Thoracic aorta (tissue), 2 donors: ENCODE measurements around the gene ADCY4. TPM values are rescaled to one million over a fixed set of nuclear protein-coding genes. Genes with fewer than 3 reads are reported as not detected.
"Not testable (repeated sequence)": the region's sequence is repeated elsewhere in the genome, so short reads cannot be mapped to it uniquely, and the experiment has no call there.

Experiments used
- ATAC-seq: fragments of 150-250 bp; one replicate; pipeline ENCODE4 v1.8.0; 2017; ENCODE audit warnings: low read depth; ENCODE audit not compliant: insufficient number of reproducible peaks, low FRiP score
- DNase-seq: peaks from one replicate; pipeline ENCODE4 v3.0.0-alpha.2; 2020; ENCODE audit warnings: low spot score
- H3K27ac ChIP-seq, 2 donors: fragments of 200-600 bp; sonication (generic); 1 replicate in 1 of 2; 2 replicates in 1 of 2; pipeline ENCODE4 v1.5.1; 2016; ENCODE audit warnings: mild to moderate bottlenecking in 2 of 2, moderate library complexity in 2 of 2
- H3K27me3 ChIP-seq: fragments of 200-600 bp; sonication (generic); replicated peaks from 2 replicates; pipeline ENCODE4 v1.6.0; 2016; ENCODE audit warnings: mild to moderate bottlenecking; ENCODE audit not compliant: insufficient read depth
- H3K36me3 ChIP-seq: fragments of 200-600 bp; sonication (generic); one replicate; pipeline ENCODE4 v1.5.1; 2016
- H3K4me1 ChIP-seq, 2 donors: fragments of 200-600 bp; sonication (generic); 1 replicate in 1 of 2; 2 replicates in 1 of 2; pipeline versions ENCODE4 v1.5.1 to v1.6.0; 2016; ENCODE audit warnings: low read depth in 2 of 2, mild to moderate bottlenecking in 1 of 2; ENCODE audit not compliant: control insufficient read depth in 1 of 2
- H3K4me3 ChIP-seq: fragments of 200-600 bp; sonication (generic); 2 replicates; pipeline ENCODE4 v1.5.1; 2016; ENCODE audit warnings: mild to moderate bottlenecking
- H3K9me3 ChIP-seq: fragments of 200-600 bp; sonication (generic); 2 replicates; pipeline ENCODE4 v1.5.1; 2016
- CTCF ChIP-seq: fragments of 200-600 bp; sonication (generic); IDR thresholded peaks from one replicate; pipeline ENCODE4 v1.5.1; 2019; ENCODE audit warnings: antibody characterized with exemption
- total RNA-seq, 2 donors: library from RNA; depleted of rRNA; stranded (reverse); fragments of >200 nt; gene quantifications; one replicate each; pipeline versions ENCODE4 v1.1.0 to v1.2.3, GENCODE V29; 2016

The ADCY4 gene
- total RNA-seq, 2 donors from 2014 or later, result 25.5 to 28.7 TPM

- H3K36me3 ChIP-seq, result peaks cover 19% of the 10 kb centered on the region
- no peak for TF ChIP-seq CTCF
- no peak overlapping the region for H3K4me3 ChIP-seq
- no peaks in the 10 kb centered on the region for H3K27me3 ChIP-seq
- no peak overlapping the region for H3K27ac ChIP-seq
- no peaks in the 10 kb centered on the region for H3K9me3 ChIP-seq
- ATAC-seq, result no peak
- H3K4me1 ChIP-seq, result peaks cover 0 to 17% of the 10 kb centered on the region in 2 donors
- DNase-seq, result no peak
Observed at GRCh38 chr14:24372701-24373416, 38.0 kb upstream of the ADCY4 start.

DNA sequence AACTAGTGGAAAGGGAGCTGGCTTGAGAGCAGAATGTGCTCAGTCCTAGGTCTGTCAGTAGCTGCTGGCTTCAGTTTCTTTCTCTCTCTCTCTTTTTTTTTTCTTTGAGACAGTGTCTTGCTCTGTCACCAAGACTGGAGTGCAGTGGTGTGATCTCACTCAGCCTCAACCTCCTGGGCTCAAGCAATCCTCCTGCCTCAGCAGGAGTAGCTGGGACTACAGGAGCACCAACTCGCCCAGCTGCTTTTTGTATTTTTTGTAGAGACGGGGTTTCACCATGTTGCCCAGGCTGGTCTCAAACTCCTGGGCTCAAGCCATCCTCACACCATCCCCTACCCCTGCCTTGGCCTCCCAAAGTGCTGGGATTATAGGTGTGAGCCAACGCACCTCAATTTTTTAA lies 36.7 kb upstream of the ADCY4 start:
- H3K4me3 ChIP-seq, H3K27ac ChIP-seq, H3K27me3 ChIP-seq, H3K9me3 ChIP-seq, ATAC-seq, DNase-seq: not testable (repeated sequence)
- peaks cover 16% of the 10 kb centered on the region for H3K36me3 ChIP-seq
- H3K4me1 ChIP-seq, result peaks cover 0 to 22% of the 10 kb centered on the region in 2 donors

DNA sequence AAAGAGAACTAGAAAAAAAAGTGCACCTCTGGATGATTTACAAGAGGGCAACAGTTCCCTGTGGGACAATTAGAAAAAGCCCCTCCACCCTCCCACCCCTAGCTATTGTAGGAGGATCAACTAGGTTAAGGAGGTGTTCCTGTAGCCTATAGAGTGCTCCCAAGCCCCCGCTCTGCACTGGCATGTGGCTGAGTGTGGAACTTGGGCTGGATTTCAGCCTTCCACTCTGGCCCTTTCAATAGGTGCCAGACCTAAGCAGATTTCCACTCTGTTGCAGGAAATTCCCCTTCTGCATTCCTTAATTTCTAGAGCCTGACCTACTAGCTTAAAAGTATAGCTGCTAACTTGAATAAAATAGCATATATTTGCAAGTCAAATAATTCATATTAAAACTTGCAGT lies 35.9 kb upstream of the ADCY4 start:
- peaks cover 8% of the 10 kb centered on the region for H3K36me3 ChIP-seq
- H3K9me3 ChIP-seq, result no peaks in the 10 kb centered on the region
- H3K27ac ChIP-seq, result peak overlapping the region in 1 of 2 donors; percentile 5
- peaks cover 5 to 29% of the 10 kb centered on the region in 2 donors for H3K4me1 ChIP-seq
- DNase-seq (no peak), ATAC-seq (no peak)
- H3K27me3 ChIP-seq, result no peaks in the 10 kb centered on the region
- no peak overlapping the region for H3K4me3 ChIP-seq
- TF ChIP-seq CTCF, result no peak

GRCh38 chr14:24369907-24370687 lies 35.2 kb upstream of the ADCY4 start:
- no peak for DNase-seq

DNA sequence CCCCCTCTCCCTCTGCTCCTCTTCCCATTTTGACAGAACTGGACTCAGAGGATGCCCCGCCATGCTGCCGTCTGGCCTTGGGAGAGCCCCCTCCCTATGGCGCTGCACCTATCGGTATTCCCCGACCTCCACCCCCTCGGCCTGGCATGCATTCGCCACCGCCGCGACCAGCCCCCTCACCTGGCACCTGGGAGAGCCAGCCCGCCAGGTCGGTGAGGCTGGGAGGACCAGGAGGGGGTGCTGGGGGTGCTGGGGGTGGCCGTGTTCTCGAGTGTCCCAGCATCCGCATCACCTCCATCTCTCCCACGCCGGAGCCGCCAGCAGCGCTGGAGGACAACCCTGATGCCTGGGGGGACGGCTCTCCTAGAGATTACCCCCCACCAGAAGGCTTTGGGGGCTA lies 34.6 kb upstream of the ADCY4 start:
- no peaks in the 10 kb centered on the region for H3K9me3 ChIP-seq
- peak overlapping the region; percentile 98 for H3K27ac ChIP-seq
- peak overlapping the region; percentile 97 for H3K4me3 ChIP-seq
- TF ChIP-seq CTCF, result no peak
- ATAC-seq (no peak), DNase-seq (no peak)
- H3K36me3 ChIP-seq, result peaks cover 6% of the 10 kb centered on the region
- H3K4me1 ChIP-seq, result peaks cover 10 to 38% of the 10 kb centered on the region in 2 donors
- H3K27me3 ChIP-seq, result no peaks in the 10 kb centered on the region

More at GRCh38 chr14:24369907-24370687, 35.2 kb upstream of the ADCY4 start:
- Histone ChIP-seq H3K36me3 (peaks cover 6% of the 10 kb centered on the region), H3K27me3 (no peaks in the 10 kb centered on the region), H3K27ac (peak overlapping the region; percentile 5 to 98), H3K4me3 (no peak overlapping the region), H3K9me3 (no peaks in the 10 kb centered on the region), H3K4me1 (peaks cover 10 to 35% of the 10 kb centered on the region in 2 donors)
- ATAC-seq, result no peak
- TF ChIP-seq CTCF, result no peak
